SU-DHL-6 (cell line): Measurements from ENCODE around the gene IFITM2.
"Not testable (repeated sequence)": the region's sequence is repeated elsewhere in the genome, so short reads cannot be mapped to it uniquely, and the experiment has no call there.

Experiments
- H2AFZ ChIP-seq: fragments of 200-600 bp; sonication (generic); 2 replicates; pipeline ENCODE4 v1.6.1; 2014; ENCODE audit warnings: low read depth, mild to moderate bottlenecking, moderate library complexity, mixed read lengths, antibody characterized with exemption, low read length; ENCODE audit not compliant: severe bottlenecking
- H3F3A ChIP-seq: fragments of 200-600 bp; shearing (Covaris generic); 2 replicates; pipeline ENCODE4 v1.6.0; 2016; ENCODE audit warnings: antibody characterized with exemption, mild to moderate bottlenecking; ENCODE audit not compliant: insufficient read depth
- H3K27ac ChIP-seq: fragments of 200-600 bp; sonication (generic); 2 replicates; pipeline ENCODE4 v1.5.1; 2016; ENCODE audit warnings: low read depth, mild to moderate bottlenecking, low read length, moderate library complexity, mixed read lengths
- H3K27me3 ChIP-seq: fragments of 200-600 bp; sonication (generic), shearing (Covaris generic); 2 replicates; pipeline ENCODE4 v1.6.0; 2014; ENCODE audit warnings: mild to moderate bottlenecking, low read length
- H3K36me3 ChIP-seq: fragments of 200-600 bp; sonication (generic); 2 replicates; pipeline ENCODE4 v1.6.1; 2014; ENCODE audit warnings: mild to moderate bottlenecking, low read length, mixed read lengths
- H3K4me2 ChIP-seq: fragments of 300-600, 200-600 bp; shearing (Covaris generic), sonication (generic); 2 replicates; pipeline ENCODE4 v1.6.0; 2014; ENCODE audit warnings: low read length, low read depth, mild to moderate bottlenecking; ENCODE audit not compliant: poor library complexity, severe bottlenecking
- H3K4me3 ChIP-seq: fragments of 200-600 bp; sonication (generic); 2 replicates; pipeline ENCODE4 v1.5.1; 2014; ENCODE audit warnings: antibody characterized with exemption, low read length, mild to moderate bottlenecking, mixed read lengths; ENCODE audit not compliant: insufficient read depth, poor library complexity, severe bottlenecking
- H3K79me2 ChIP-seq: fragments of 200-600 bp; sonication (generic); 2 replicates; pipeline ENCODE4 v1.6.1; 2014; ENCODE audit warnings: mild to moderate bottlenecking, low read length, moderate library complexity; ENCODE audit not compliant: insufficient read depth
- H3K9ac ChIP-seq: fragments of 200-600 bp; sonication (generic); 2 replicates; pipeline ENCODE4 v1.7.0; 2014; ENCODE audit warnings: mild to moderate bottlenecking, low read length
- H3K9me2 ChIP-seq: fragments of 200-600 bp; sonication (generic); replicated peaks from 2 replicates; pipeline ENCODE4 v1.6.1; 2014; ENCODE audit warnings: low read length; ENCODE audit not compliant: insufficient read depth
- H3K9me3 ChIP-seq: fragments of 200-600 bp; sonication (generic); 2 replicates; pipeline ENCODE4 v1.6.1; 2014; ENCODE audit warnings: low read length, mixed read lengths; ENCODE audit not compliant: insufficient read depth
- H4K20me1 ChIP-seq: fragments of 200-600 bp; sonication (generic); 2 replicates; pipeline ENCODE4 v1.6.1; 2014; ENCODE audit warnings: low read depth, mild to moderate bottlenecking, antibody characterized with exemption, low read length, moderate library complexity, mixed read lengths
- CTCF ChIP-seq: fragments of 200-600 bp; sonication (generic); IDR thresholded peaks from one replicate; pipeline ENCODE4 v1.5.1; 2017; ENCODE audit warnings: antibody characterized with exemption, mild to moderate bottlenecking, low read length, moderate library complexity; ENCODE audit not compliant: insufficient read depth, poor library complexity, severe bottlenecking
- EZH2phosphoT487 ChIP-seq: fragments of 200-600 bp; sonication (generic), shearing (Covaris generic); conservative IDR thresholded peaks from 2 replicates; pipeline ENCODE4 v1.6.1; 2018; ENCODE audit warnings: mild to moderate bottlenecking, antibody characterized with exemption, low read length, moderate library complexity, mixed read lengths

The IFITM2 gene

GRCh38 chr11:266676-267439 lies 40.8 kb upstream of the IFITM2 start:
- TF ChIP-seq EZH2phosphoT487: no peak
- no peak for TF ChIP-seq CTCF
- Histone ChIP-seq H3F3A (peaks cover 42% of the 10 kb centered on the region), H2AFZ (no peak overlapping the region), H3K27me3 (no peaks in the 10 kb centered on the region), H3K4me3 (no peak overlapping the region), H3K79me2 (no peaks in the 10 kb centered on the region), H3K36me3 (no peaks in the 10 kb centered on the region), H4K20me1 (no peaks in the 10 kb centered on the region), H3K9ac (no peak overlapping the region), H3K9me2 (no peaks in the 10 kb centered on the region), H3K9me3 (no peaks in the 10 kb centered on the region), H3K27ac (no peak overlapping the region), H3K4me2 (no peak overlapping the region)

GRCh38 chr11:267491-267994 lies 40.1 kb upstream of the IFITM2 start:
- peak overlapping the region; percentile 95 for H3K27ac ChIP-seq
- H3K9me2 ChIP-seq: no peaks in the 10 kb centered on the region
- H3K4me2 ChIP-seq: peak overlapping the region; percentile 79
- H2AFZ ChIP-seq: peak overlapping the region; percentile 18
- H3K36me3 ChIP-seq: no peaks in the 10 kb centered on the region
- TF ChIP-seq EZH2phosphoT487: no peak
- TF ChIP-seq CTCF: no peak
- H4K20me1 ChIP-seq: no peaks in the 10 kb centered on the region
- no peaks in the 10 kb centered on the region for H3K79me2 ChIP-seq
- H3K9ac ChIP-seq: peak overlapping the region; percentile 57
- no peaks in the 10 kb centered on the region for H3K9me3 ChIP-seq
- peak overlapping the region; percentile 47 for H3K4me3 ChIP-seq
- H3F3A ChIP-seq: peaks cover 42% of the 10 kb centered on the region
- H3K27me3 ChIP-seq: no peaks in the 10 kb centered on the region

GRCh38 chr11:268716-269145 lies 38.9 kb upstream of the IFITM2 start:
- Histone ChIP-seq H3K27ac (peak overlapping the region; percentile 95), H3K9ac (peak overlapping the region; percentile 57), H2AFZ (peak overlapping the region; percentile 18), H3F3A (peaks cover 42% of the 10 kb centered on the region), H3K4me3 (peak overlapping the region; percentile 47), H3K4me2 (peak overlapping the region; percentile 79)
- not testable (repeated sequence) for H3K27me3 ChIP-seq, H3K79me2 ChIP-seq, H3K36me3 ChIP-seq, H4K20me1 ChIP-seq, H3K9me3 ChIP-seq, H3K9me2 ChIP-seq
